Immature natural killer cell (primary cell): Measurements from ENCODE around the gene DTX4. TPM values are rescaled to one million over a fixed set of nuclear protein-coding genes. Genes with fewer than 3 reads are reported as not detected.
"Not testable (repeated sequence)": the region's sequence is repeated elsewhere in the genome, so short reads cannot be mapped to it uniquely, and the experiment has no call there.

ENCODE experiments used
- DNase-seq, 3 donors: peaks; one replicate each; pipeline ENCODE4 v3.0.0; 2022; ENCODE audit warnings: mixed read lengths in 1 of 3
- H3K27ac Mint-ChIP-seq, 6 donors: one replicate each; pipeline ENCODE4 v1.8.0; 2020; ENCODE audit warnings: mixed read lengths in 6 of 6, mild to moderate bottlenecking in 5 of 6, inconsistent platforms in 4 of 6, moderate library complexity in 3 of 6
- H3K27me3 Mint-ChIP-seq, 3 donors: one replicate each; pipeline ENCODE4 v1.8.0; 2020 to 2021; ENCODE audit warnings: low read depth in 3 of 3, mild to moderate bottlenecking in 3 of 3, mixed read lengths in 3 of 3, moderate library complexity in 3 of 3, inconsistent platforms in 1 of 3
- H3K36me3 Mint-ChIP-seq, 3 donors: one replicate each; pipeline ENCODE4 v1.8.0; 2020; ENCODE audit warnings: mixed read lengths in 3 of 3, inconsistent platforms in 2 of 3, mild to moderate bottlenecking in 2 of 3
- H3K4me1 Mint-ChIP-seq, 2 donors: one replicate each; pipeline ENCODE4 v1.8.0; 2020; ENCODE audit warnings: inconsistent platforms in 2 of 2, mild to moderate bottlenecking in 2 of 2, mixed read lengths in 2 of 2, moderate library complexity in 1 of 2
- H3K4me3 Mint-ChIP-seq, 5 donors: one replicate each; pipeline ENCODE4 v1.8.0; 2020; ENCODE audit warnings: mild to moderate bottlenecking in 5 of 5, mixed read lengths in 5 of 5, inconsistent platforms in 3 of 5, moderate library complexity in 3 of 5
- H3K9me3 Mint-ChIP-seq, 6 donors: one replicate each; pipeline ENCODE4 v1.8.0; 2020; ENCODE audit warnings: mild to moderate bottlenecking in 6 of 6, mixed read lengths in 6 of 6, inconsistent platforms in 4 of 6, moderate library complexity in 3 of 6
- polyA plus RNA-seq, 3 donors: library from polyadenylated mRNA; unstranded; fragments of 300-500 nt; fragmentation: Illumina TruSeq; gene quantifications; one replicate each; pipeline ENCODE4 v1.2.3, GENCODE V29; 2021

DTX4 gene
- 1 to 10 TPM in 1 of 3 donors, under 1 TPM in 2; 0.16 to 1.2 (median 0.22) TPM for polyA plus RNA-seq

- H3K36me3 Mint-ChIP-seq: no peaks in the 10 kb centered on the region
- H3K4me3 Mint-ChIP-seq: peak within 1 kb of the TSS; percentile 84 to 92 (median 90)
- H3K27ac Mint-ChIP-seq: peak within 1 kb of the TSS in 4 of 6 donors; percentile 25 to 67 (median 48)
- DNase-seq: peak; percentile 86 to 88 (median 87)
- no peaks in the 10 kb centered on the region for H3K9me3 Mint-ChIP-seq
- peaks cover 6 to 8% of the 10 kb centered on the region in 2 donors for H3K4me1 Mint-ChIP-seq
- H3K27me3 Mint-ChIP-seq: peaks cover 3 to 8% (median 6%) of the 10 kb centered on the region in 3 donors
Observed at GRCh38 chr11:59171508-59172322, at the start of gene DTX4. Gene DTX4 (plus strand): TSS chr11:59172132. CDS start chr11:59172596, 464 bp downstream.

- Mint-ChIP-seq H3K27me3 (peaks cover 0 to 2% (median 0%) of the 10 kb centered on the region in 3 donors), H3K4me1 (peaks cover 9 to 17% of the 10 kb centered on the region in 2 donors), H3K4me3 (peak overlapping the region in 4 of 5 donors; percentile 47 to 66 (median 56)), H3K27ac (peak overlapping the region in 5 of 6 donors; percentile 15 to 82 (median 72)), H3K36me3 (peaks cover 28 to 53% (median 39%) of the 10 kb centered on the region in 3 donors), H3K9me3 (no peaks in the 10 kb centered on the region)
- DNase-seq: peak; percentile 82 to 86 (median 83)
Observed at GRCh38 chr11:59135648-59136461, 36.1 kb upstream of the DTX4 start.

GRCh38 chr11:59136551-59136950 lies 35.4 kb upstream of the DTX4 start:
- peaks cover 16 to 24% of the 10 kb centered on the region in 2 donors for H3K4me1 Mint-ChIP-seq
- not testable (repeated sequence) for H3K27me3 Mint-ChIP-seq, H3K4me3 Mint-ChIP-seq, H3K9me3 Mint-ChIP-seq, DNase-seq, H3K27ac Mint-ChIP-seq
- H3K36me3 Mint-ChIP-seq: peaks cover 24 to 48% (median 34%) of the 10 kb centered on the region in 3 donors

- Mint-ChIP-seq H3K9me3 (no peaks in the 10 kb centered on the region), H3K4me3 (no peak overlapping the region), H3K27ac (no peak overlapping the region), H3K36me3 (peaks cover 19 to 41% (median 29%) of the 10 kb centered on the region in 3 donors), H3K4me1 (peaks cover 22 to 30% of the 10 kb centered on the region in 2 donors), H3K27me3 (peaks cover 0 to 2% (median 1%) of the 10 kb centered on the region in 3 donors)
- no peak for DNase-seq
Observed at GRCh38 chr11:59137190-59137589, 34.7 kb upstream of the DTX4 start.

GRCh38 chr11:59138643-59139042 lies 33.3 kb upstream of the DTX4 start:
- Mint-ChIP-seq H3K36me3 (peaks cover 5 to 27% (median 16%) of the 10 kb centered on the region in 3 donors), H3K9me3 (no peaks in the 10 kb centered on the region), H3K27ac (no peak overlapping the region), H3K4me3 (no peak overlapping the region), H3K27me3 (peaks cover 2 to 5% (median 3%) of the 10 kb centered on the region in 3 donors), H3K4me1 (peaks cover 36 to 45% of the 10 kb centered on the region in 2 donors)
- DNase-seq: no peak

- peaks cover 48 to 54% of the 10 kb centered on the region in 2 donors for H3K4me1 Mint-ChIP-seq
- DNase-seq: no peak
- H3K27ac Mint-ChIP-seq: peak overlapping the region in 4 of 6 donors; percentile 20 to 97 (median 94)
- peak overlapping the region; percentile 94 to 98 (median 98) for H3K4me3 Mint-ChIP-seq
- peaks cover 2 to 10% (median 6%) of the 10 kb centered on the region in 3 donors for H3K27me3 Mint-ChIP-seq
- H3K36me3 Mint-ChIP-seq: peaks cover 3 to 16% (median 5%) of the 10 kb centered on the region in 3 donors
- H3K9me3 Mint-ChIP-seq: no peaks in the 10 kb centered on the region
Observed at GRCh38 chr11:59141191-59141590, 30.7 kb upstream of the DTX4 start.

- peak overlapping the region; percentile 94 to 99 (median 98) for H3K27ac Mint-ChIP-seq
- H3K4me1 Mint-ChIP-seq: peaks cover 47 to 52% of the 10 kb centered on the region in 2 donors
Observed at GRCh38 chr11:59141673-59142460, 30.1 kb upstream of the DTX4 start.

GRCh38 chr11:59142530-59143507 lies 29.1 kb upstream of the DTX4 start, which contains the start of gene FAM111A:
Gene FAM111A (plus strand): TSS chr11:59142856. CDS start chr11:59148873, 6,017 bp downstream.
- H3K36me3 Mint-ChIP-seq: peaks cover 4 to 10% (median 7%) of the 10 kb centered on the region in 3 donors
- peak; percentile 85 to 87 (median 86) for DNase-seq
- peaks cover 47 to 58% of the 10 kb centered on the region in 2 donors for H3K4me1 Mint-ChIP-seq
- H3K9me3 Mint-ChIP-seq: no peaks in the 10 kb centered on the region
- peaks cover 2 to 10% (median 6%) of the 10 kb centered on the region in 3 donors for H3K27me3 Mint-ChIP-seq
- H3K4me3 Mint-ChIP-seq: peak within 1 kb of the TSS; percentile 94 to 98 (median 98)
- peak within 1 kb of the TSS; percentile 94 to 99 (median 98) for H3K27ac Mint-ChIP-seq

More at GRCh38 chr11:59141673-59142460, 30.1 kb upstream of the DTX4 start:
- Mint-ChIP-seq H3K36me3 (peaks cover 3 to 14% (median 5%) of the 10 kb centered on the region in 3 donors), H3K4me3 (peak overlapping the region; percentile 94 to 98 (median 98)), H3K9me3 (no peaks in the 10 kb centered on the region), H3K27me3 (peaks cover 2 to 10% (median 6%) of the 10 kb centered on the region in 3 donors)
- DNase-seq: peak in 1 of 3 donors; percentile 3

GRCh38 chr11:59144096-59144495 lies 27.8 kb upstream of the DTX4 start:
- no peak for DNase-seq
- H3K27ac Mint-ChIP-seq: peak overlapping the region; percentile 94 to 99 (median 98)
- peaks cover 3 to 8% (median 5%) of the 10 kb centered on the region in 3 donors for H3K36me3 Mint-ChIP-seq
- peaks cover 2 to 10% (median 6%) of the 10 kb centered on the region in 3 donors for H3K27me3 Mint-ChIP-seq
- no peaks in the 10 kb centered on the region for H3K9me3 Mint-ChIP-seq
- peak overlapping the region; percentile 94 to 98 (median 98) for H3K4me3 Mint-ChIP-seq
- peaks cover 48 to 68% of the 10 kb centered on the region in 2 donors for H3K4me1 Mint-ChIP-seq

- Mint-ChIP-seq H3K9me3 (no peaks in the 10 kb centered on the region), H3K36me3 (peaks cover 5 to 8% (median 7%) of the 10 kb centered on the region in 3 donors), H3K4me3 (peak overlapping the region; percentile 94 to 98 (median 98)), H3K4me1 (peaks cover 48 to 70% of the 10 kb centered on the region in 2 donors), H3K27ac (peak overlapping the region; percentile 94 to 99 (median 98)), H3K27me3 (peaks cover 2 to 10% (median 6%) of the 10 kb centered on the region in 3 donors)
- peak; percentile 78 to 82 (median 82) for DNase-seq
Observed at GRCh38 chr11:59144579-59145345, 27.2 kb upstream of the DTX4 start.

GRCh38 chr11:59145534-59145933 lies 26.4 kb upstream of the DTX4 start:
- no peaks in the 10 kb centered on the region for H3K9me3 Mint-ChIP-seq
- peaks cover 5 to 12% (median 10%) of the 10 kb centered on the region in 3 donors for H3K36me3 Mint-ChIP-seq
- peaks cover 48 to 70% of the 10 kb centered on the region in 2 donors for H3K4me1 Mint-ChIP-seq
- no peak for DNase-seq
- peak overlapping the region; percentile 94 to 98 (median 98) for H3K4me3 Mint-ChIP-seq
- peak overlapping the region; percentile 30 to 98 (median 81) for H3K27ac Mint-ChIP-seq
- H3K27me3 Mint-ChIP-seq: peaks cover 2 to 10% (median 6%) of the 10 kb centered on the region in 3 donors
